ENCODE results near the gene WSB1. TPM values are rescaled to one million over a fixed set of nuclear protein-coding genes. Genes with fewer than 3 reads are reported as not detected.

Gene WSB1
- total and polyA plus RNA-seq, 10 donors, result 54.7 to 641 (median 408) TPM

DNA sequence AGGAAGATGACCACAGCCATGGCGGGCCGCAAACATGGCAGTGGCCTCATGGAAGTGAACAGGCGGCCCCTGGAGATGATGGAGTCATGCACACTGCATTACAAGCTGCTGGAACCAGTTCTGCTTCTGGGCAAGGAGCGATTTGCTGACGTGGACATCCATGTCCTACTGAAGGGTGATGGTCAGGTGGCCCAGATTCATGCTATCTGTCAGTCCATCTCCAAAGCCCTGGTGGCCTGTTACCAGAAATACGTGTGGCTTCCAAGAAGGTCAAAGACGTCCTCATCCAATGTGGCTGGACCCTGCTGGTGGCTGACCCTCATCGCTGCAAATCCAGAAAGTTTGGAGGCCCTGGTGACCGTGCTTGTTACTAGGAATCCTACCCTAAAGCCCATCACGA, 13.4 kb upstream of the WSB1 start:
- H3K27me3 ChIP-seq (replicated peaks in 1 of 7), result no peaks in the 10 kb centered on the region
- DNase-seq, result no peak
- WGBS, 5 donors, result 90 to 94% (median 94%) methylated on average over 10 of the region's 10 CpGs
- H3K4me1 ChIP-seq, result peaks cover 11 to 69% (median 50%) of the 10 kb centered on the region in 6 donors
- H3K27ac ChIP-seq, result peak overlapping the region in 3 of 8 donors; percentile 87 to 90 (median 89)
- TF ChIP-seq, protein P1, sequence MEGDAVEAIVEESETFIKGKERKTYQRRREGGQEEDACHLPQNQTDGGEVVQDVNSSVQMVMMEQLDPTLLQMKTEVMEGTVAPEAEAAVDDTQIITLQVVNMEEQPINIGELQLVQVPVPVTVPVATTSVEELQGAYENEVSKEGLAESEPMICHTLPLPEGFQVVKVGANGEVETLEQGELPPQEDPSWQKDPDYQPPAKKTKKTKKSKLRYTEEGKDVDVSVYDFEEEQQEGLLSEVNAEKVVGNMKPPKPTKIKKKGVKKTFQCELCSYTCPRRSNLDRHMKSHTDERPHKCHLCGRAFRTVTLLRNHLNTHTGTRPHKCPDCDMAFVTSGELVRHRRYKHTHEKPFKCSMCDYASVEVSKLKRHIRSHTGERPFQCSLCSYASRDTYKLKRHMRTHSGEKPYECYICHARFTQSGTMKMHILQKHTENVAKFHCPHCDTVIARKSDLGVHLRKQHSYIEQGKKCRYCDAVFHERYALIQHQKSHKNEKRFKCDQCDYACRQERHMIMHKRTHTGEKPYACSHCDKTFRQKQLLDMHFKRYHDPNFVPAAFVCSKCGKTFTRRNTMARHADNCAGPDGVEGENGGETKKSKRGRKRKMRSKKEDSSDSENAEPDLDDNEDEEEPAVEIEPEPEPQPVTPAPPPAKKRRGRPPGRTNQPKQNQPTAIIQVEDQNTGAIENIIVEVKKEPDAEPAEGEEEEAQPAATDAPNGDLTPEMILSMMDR (IDR thresholded peaks at IDR 0.05 in 8 of 11, conservative IDR thresholded peaks at IDR 0.05 in 3 of 11), result no peak
- TF ChIP-seq POLR2A (IDR thresholded peaks at IDR 0.05), result no peak
- TF ChIP-seq POLR2AphosphoS5 (IDR thresholded peaks at IDR 0.05), result no peak
- intact Hi-C loops (cut with DNase I; ENCODE audit: low total_unique reads), result no loop called here
- H3K4me3 ChIP-seq, result no peak overlapping the region
- no peaks in the 10 kb centered on the region for H3K9me3 ChIP-seq
- no peaks in the 10 kb centered on the region for H3K36me3 ChIP-seq

DNA sequence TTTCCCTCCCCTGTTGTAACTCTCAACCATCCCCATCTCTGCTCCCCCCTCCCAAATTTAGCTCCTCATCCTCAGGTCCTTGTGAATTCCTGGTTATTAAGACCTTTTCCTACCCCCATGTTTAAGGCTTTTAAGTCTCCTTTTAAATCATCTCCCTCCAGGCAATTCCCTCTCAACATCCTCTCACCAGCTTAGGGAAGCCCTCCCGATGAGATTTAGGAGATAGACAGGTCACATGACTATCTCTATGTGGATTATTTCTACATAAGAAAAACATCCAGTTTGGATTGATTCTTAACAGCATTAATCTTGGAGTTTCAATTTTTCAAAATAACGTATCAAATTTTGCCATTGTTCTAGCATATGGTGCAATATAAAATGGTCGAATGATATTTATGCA, 12.5 kb upstream of the WSB1 start:
- peak overlapping the region; percentile 7 to 90 (median 86) for H3K27ac ChIP-seq

DNA sequence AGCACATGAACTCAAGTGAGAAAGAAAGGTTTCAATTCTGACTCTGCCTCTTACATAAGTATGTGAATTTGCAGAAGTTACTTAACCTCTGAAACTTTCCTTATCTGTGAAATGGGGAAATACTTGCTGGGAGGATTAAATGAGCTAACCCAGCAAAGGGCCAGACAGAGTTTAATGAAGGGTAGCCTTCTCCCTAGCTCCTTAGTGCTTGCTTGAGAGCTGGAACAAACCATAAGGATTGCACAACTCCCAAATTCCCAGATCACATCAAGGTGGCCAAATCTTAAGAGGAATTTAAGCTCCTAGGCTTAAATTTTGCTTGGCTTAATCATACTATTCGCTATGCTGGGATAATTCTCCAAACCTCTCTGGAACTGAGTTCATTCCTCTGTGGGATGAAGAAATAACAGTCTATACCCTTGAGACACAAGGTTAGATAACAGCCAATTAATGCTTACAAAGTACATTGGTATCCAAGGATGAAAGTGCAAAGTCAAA, 11.8 kb upstream of the WSB1 start:
- Histone ChIP-seq H3K36me3 (no peaks in the 10 kb centered on the region), H3K9me3 (no peaks in the 10 kb centered on the region), H3K27me3 (replicated peaks in 1 of 7) (no peaks in the 10 kb centered on the region), H3K4me1 (peaks cover 14 to 76% (median 56%) of the 10 kb centered on the region in 6 donors), H3K4me3 (peak overlapping the region in 1 of 8 donors; percentile 21), H3K27ac (peak overlapping the region; percentile 7 to 90 (median 86))
- 70 to 88% (median 83%) methylated on average over 1 of the region's 1 CpG for WGBS, 5 donors
- no peak for DNase-seq
- TF ChIP-seq, protein P1 (IDR thresholded peaks at IDR 0.05 in 8 of 11, conservative IDR thresholded peaks at IDR 0.05 in 3 of 11), result no peak
- TF ChIP-seq POLR2AphosphoS5 (IDR thresholded peaks at IDR 0.05) (no peak), POLR2A (IDR thresholded peaks at IDR 0.05) (no peak)
- intact Hi-C loops (cut with DNase I; ENCODE audit: low total_unique reads), result no loop called here

More for the DNA sequence above, 12.5 kb upstream of the WSB1 start:
- H3K27me3 ChIP-seq (replicated peaks in 1 of 7), result no peaks in the 10 kb centered on the region
- peaks cover 14 to 76% (median 56%) of the 10 kb centered on the region in 6 donors for H3K4me1 ChIP-seq
- WGBS, 5 donors, result 61 to 72% (median 65%) methylated on average over 3 of the region's 3 CpGs
- peak overlapping the region in 1 of 8 donors; percentile 21 for H3K4me3 ChIP-seq
- DNase-seq, result no peak
- H3K9me3 ChIP-seq, result no peaks in the 10 kb centered on the region
- no peak for TF ChIP-seq POLR2A (IDR thresholded peaks at IDR 0.05)
- TF ChIP-seq POLR2AphosphoS5 (IDR thresholded peaks at IDR 0.05), result no peak
- TF ChIP-seq, protein P1 (IDR thresholded peaks at IDR 0.05 in 8 of 11, conservative IDR thresholded peaks at IDR 0.05 in 3 of 11), result no peak
- no peaks in the 10 kb centered on the region for H3K36me3 ChIP-seq
- intact Hi-C loops (cut with DNase I; ENCODE audit: low total_unique reads), result no loop called here

DNA sequence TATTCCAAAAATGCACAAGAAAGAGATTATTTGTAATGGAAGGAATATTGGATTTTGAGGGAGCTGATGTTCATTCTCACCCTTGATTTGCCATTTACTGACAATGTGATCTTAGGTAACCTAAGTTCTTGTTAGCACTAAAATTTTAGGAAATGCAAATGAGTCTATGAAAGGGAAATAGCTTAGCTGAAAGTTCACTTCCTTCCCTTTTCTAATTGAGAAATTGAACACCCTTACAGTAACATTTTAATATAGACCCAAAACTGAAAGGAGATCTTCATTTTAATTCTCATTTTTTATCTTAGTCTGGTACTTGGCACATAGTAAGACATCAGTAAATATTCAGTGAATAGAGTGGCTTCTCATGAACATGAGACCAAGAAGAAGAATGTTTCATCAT, 10.9 kb upstream of the WSB1 start:
- no peak for DNase-seq
- Histone ChIP-seq H3K36me3 (no peaks in the 10 kb centered on the region), H3K4me3 (peak overlapping the region in 1 of 8 donors; percentile 21), H3K4me1 (peaks cover 14 to 76% (median 56%) of the 10 kb centered on the region in 6 donors), H3K9me3 (no peaks in the 10 kb centered on the region), H3K27ac (peak overlapping the region in 7 of 8 donors; percentile 78 to 90 (median 87)), H3K27me3 (replicated peaks in 1 of 7) (no peaks in the 10 kb centered on the region)
- TF ChIP-seq POLR2AphosphoS5 (IDR thresholded peaks at IDR 0.05) (no peak), POLR2A (IDR thresholded peaks at IDR 0.05) (no peak)
- TF ChIP-seq, protein P1 (IDR thresholded peaks at IDR 0.05 in 8 of 11, conservative IDR thresholded peaks at IDR 0.05 in 3 of 11), result no peak
- intact Hi-C loops (cut with DNase I; ENCODE audit: low total_unique reads), result no loop called here

Data from spleen (tissue), 11 donors.